Smooth muscle cell (in vitro differentiated cells): Measurements from ENCODE around the gene C1orf198. TPM values are rescaled to one million over a fixed set of nuclear protein-coding genes. Genes with fewer than 3 reads are reported as not detected.

Experiments
- DNase-seq: peaks from one replicate; lab custom pipeline; 2025; ENCODE audit not compliant: unreplicated experiment; lab: John Stamatoyannopoulos, UW
- H2AFZ ChIP-seq: fragments of 200-600 bp; sonication (generic); 2 replicates; pipeline ENCODE4 v1.6.0; 2016; ENCODE audit warnings: antibody characterized with exemption, low read depth, mild to moderate bottlenecking
- H3F3A ChIP-seq: fragments of 200-600 bp; sonication (generic); 2 replicates; pipeline ENCODE4 v1.6.0; 2017; ENCODE audit warnings: antibody characterized with exemption, low read depth
- H3K27ac ChIP-seq: fragments of 200-600 bp; sonication (generic); 2 replicates; pipeline ENCODE4 v1.5.1; 2016; ENCODE audit warnings: low read depth, mild to moderate bottlenecking
- H3K27me3 ChIP-seq: fragments of 200-600 bp; sonication (generic); 2 replicates; pipeline ENCODE4 v1.6.1; 2016; ENCODE audit warnings: low read depth, mild to moderate bottlenecking
- H3K36me3 ChIP-seq: fragments of 200-600 bp; sonication (generic); 2 replicates; pipeline ENCODE4 v1.5.1; 2016; ENCODE audit warnings: low read depth
- H3K4me1 ChIP-seq: fragments of 200-600 bp; sonication (generic); 2 replicates; pipeline ENCODE4 v1.5.1; 2016; ENCODE audit warnings: low read depth
- H3K4me2 ChIP-seq: fragments of 200-600 bp; sonication (generic); 2 replicates; pipeline ENCODE4 v1.6.0; 2016; ENCODE audit warnings: mild to moderate bottlenecking
- H3K4me3 ChIP-seq: fragments of 200-600 bp; sonication (generic); 2 replicates; pipeline ENCODE4 v1.5.1; 2016; ENCODE audit warnings: mild to moderate bottlenecking
- H3K79me2 ChIP-seq: fragments of 200-600 bp; sonication (generic); 2 replicates; pipeline ENCODE4 v1.6.0; 2016; ENCODE audit warnings: low read depth, mild to moderate bottlenecking
- H3K9ac ChIP-seq: fragments of 200-600 bp; sonication (generic); 2 replicates; pipeline ENCODE4 v1.6.0; 2016; ENCODE audit warnings: low read depth
- H3K9me3 ChIP-seq: fragments of 200-600 bp; sonication (generic); replicated peaks from 2 replicates; pipeline ENCODE4 v1.5.1; 2016; ENCODE audit warnings: low read depth
- H4K20me1 ChIP-seq: fragments of 200-600 bp; sonication (generic); 2 replicates; pipeline ENCODE4 v1.6.0; 2016; ENCODE audit warnings: low read depth
- CTCF ChIP-seq: fragments of 200-600 bp; sonication (generic); IDR thresholded peaks from 2 replicates; pipeline ENCODE4 v1.5.1; 2017; ENCODE audit warnings: borderline replicate concordance, mild to moderate bottlenecking, antibody characterized with exemption; ENCODE audit not compliant: insufficient read depth, poor library complexity, severe bottlenecking
- WGBS: methylation state at CpG from one replicate; pipeline ENCODE4 v1.1.7; 2016; ENCODE audit warnings: low lambda C conversion rate; 5-methylcytosine and 5-hydroxymethylcytosine counted together
- polyA plus RNA-seq: library from polyadenylated mRNA; unstranded; fragments of >200 nt; fragmentation: Nextera tagmentation; extraction: Ambion mirVana; gene quantifications from 2 replicates; pipeline ENCODE4 v1.2.1, GENCODE V29; 2016
- total RNA-seq: library from RNA; depleted of rRNA; stranded (reverse); fragments of >200 nt; gene quantifications from 2 replicates; pipeline ENCODE4 v1.2.3, GENCODE V29; 2014

Gene C1orf198
- total and polyA plus RNA-seq, 2 experiments from 2014 or later = 67.7 to 77.5 TPM

GRCh38 chr1:230907472-230908205 lies 39.3 kb upstream of the C1orf198 start:
- no peaks in the 10 kb centered on the region for H3K4me1 ChIP-seq
- DNase-seq = no peak
- no peaks in the 10 kb centered on the region for H4K20me1 ChIP-seq
- H3K4me3 ChIP-seq = no peak overlapping the region
- no peak overlapping the region for H2AFZ ChIP-seq
- no peaks in the 10 kb centered on the region for H3F3A ChIP-seq
- no peak overlapping the region for H3K9ac ChIP-seq
- no peak for TF ChIP-seq CTCF
- H3K27me3 ChIP-seq = no peaks in the 10 kb centered on the region
- 67% methylated on average over 4 of the region's 4 CpGs for WGBS
- H3K36me3 ChIP-seq = no peaks in the 10 kb centered on the region
- no peaks in the 10 kb centered on the region for H3K9me3 ChIP-seq
- H3K27ac ChIP-seq = no peak overlapping the region
- H3K4me2 ChIP-seq = no peak overlapping the region
- no peaks in the 10 kb centered on the region for H3K79me2 ChIP-seq

GRCh38 chr1:230906226-230906625 lies 37.9 kb upstream of the C1orf198 start:
- Histone ChIP-seq H3K27ac (no peak overlapping the region), H3K4me1 (no peaks in the 10 kb centered on the region), H2AFZ (no peak overlapping the region)

DNA sequence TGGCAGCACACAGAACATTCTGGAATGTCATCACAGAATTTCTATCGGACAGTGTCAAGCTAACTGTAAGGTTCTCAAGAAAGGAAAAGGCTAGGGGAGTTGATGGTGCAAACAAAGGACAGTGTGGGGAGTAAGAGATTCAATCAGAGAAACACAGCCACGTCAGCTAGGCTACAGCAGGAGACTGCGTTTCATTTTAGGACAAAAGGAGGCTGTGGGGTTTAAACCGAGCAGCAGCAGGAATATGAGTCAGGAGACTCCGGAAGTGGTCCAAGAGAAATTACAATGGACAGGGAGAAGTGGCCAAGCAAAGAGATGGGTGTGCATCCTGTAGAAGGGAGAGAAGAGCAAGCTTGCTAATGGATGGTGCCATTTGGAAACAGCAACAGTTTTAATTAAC lies 37.4 kb upstream of the C1orf198 start:
- no peak overlapping the region for H3K9ac ChIP-seq
- no peaks in the 10 kb centered on the region for H3K9me3 ChIP-seq
- no peak overlapping the region for H3K27ac ChIP-seq
- no peaks in the 10 kb centered on the region for H3K36me3 ChIP-seq
- H3F3A ChIP-seq = no peaks in the 10 kb centered on the region
- H3K27me3 ChIP-seq = no peaks in the 10 kb centered on the region
- H3K4me3 ChIP-seq = no peak overlapping the region
- H3K79me2 ChIP-seq = no peaks in the 10 kb centered on the region
- 90% methylated on average over 5 of the region's 5 CpGs for WGBS
- DNase-seq = no peak
- TF ChIP-seq CTCF = no peak
- H2AFZ ChIP-seq = no peak overlapping the region
- H3K4me2 ChIP-seq = no peak overlapping the region
- no peaks in the 10 kb centered on the region for H3K4me1 ChIP-seq
- H4K20me1 ChIP-seq = no peaks in the 10 kb centered on the region

More at GRCh38 chr1:230906226-230906625, 37.9 kb upstream of the C1orf198 start:
- H3K9ac ChIP-seq = no peak overlapping the region
- no peaks in the 10 kb centered on the region for H3K27me3 ChIP-seq
- DNase-seq = no peak
- H4K20me1 ChIP-seq = no peaks in the 10 kb centered on the region
- WGBS = 96% methylated on average over 2 of the region's 2 CpGs
- TF ChIP-seq CTCF = no peak
- no peaks in the 10 kb centered on the region for H3K9me3 ChIP-seq
- no peak overlapping the region for H3K4me2 ChIP-seq
- no peaks in the 10 kb centered on the region for H3K36me3 ChIP-seq
- no peaks in the 10 kb centered on the region for H3K79me2 ChIP-seq
- H3K4me3 ChIP-seq = no peak overlapping the region
- no peaks in the 10 kb centered on the region for H3F3A ChIP-seq
